GM04503 (cell line): Measurements from ENCODE around the gene GABPB2.
A peak's percentile ranks its signal among the peaks of the same experiment; 100 is the strongest.

Experiments used
- DNase-seq: peaks from one replicate; pipeline ENCODE4 v3.0.0-alpha.2; 2012; ENCODE audit warnings: low read depth

The GABPB2 gene

GRCh38 chr1:151165281-151165737, 94.7 kb downstream of the GABPB2 start:
- no peak for DNase-seq

DNA sequence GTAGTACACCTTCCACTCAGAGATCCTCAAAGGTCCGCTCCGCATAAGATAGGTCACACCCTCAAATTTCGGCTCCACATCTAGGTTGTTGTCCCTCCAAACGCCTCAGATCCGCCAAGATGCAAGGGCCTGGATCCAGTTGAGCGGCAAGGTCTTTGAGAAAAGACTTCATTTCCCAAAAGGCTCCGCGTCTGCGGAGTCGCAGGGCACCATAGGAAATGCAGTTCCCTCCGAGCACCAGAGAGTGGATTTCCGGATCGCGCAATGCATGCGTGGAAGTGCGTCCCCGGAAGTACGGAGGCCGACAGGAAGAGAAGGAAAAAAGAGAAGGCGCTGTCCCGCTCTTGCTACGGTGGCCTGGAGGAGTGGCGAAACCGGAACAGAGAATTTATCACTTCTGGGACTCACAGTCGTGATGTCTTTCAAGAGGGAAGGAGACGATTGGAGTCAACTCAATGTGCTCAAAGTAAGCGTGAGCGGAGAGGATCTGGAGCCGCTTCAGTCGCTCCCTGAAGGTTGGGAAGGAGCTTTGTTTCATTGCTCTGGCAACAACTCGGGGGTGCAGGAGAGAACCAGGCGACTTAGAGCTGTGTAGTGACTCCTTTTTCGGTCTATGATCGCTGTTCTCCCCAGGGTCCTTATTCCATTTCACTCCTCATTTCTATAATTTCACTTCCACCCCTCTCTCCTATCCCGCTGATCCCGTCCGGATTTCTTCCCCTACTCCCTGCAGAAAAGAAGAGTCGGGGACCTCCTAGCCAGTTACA, 95.4 kb downstream of the GABPB2 start, which contains the start of the genes LYSMD1 and SCNM1:
Gene LYSMD1, minus strand, starts transcription at position 165 of the 767 bp plus-strand sequence. CDS start 644 bp downstream, outside the sequence.
Gene SCNM1, plus strand, starts transcription at position 407 of the 767 bp plus-strand sequence. Its CDS starts 9 bp downstream, at position 416.
- peak; percentile 98 for DNase-seq

DNA sequence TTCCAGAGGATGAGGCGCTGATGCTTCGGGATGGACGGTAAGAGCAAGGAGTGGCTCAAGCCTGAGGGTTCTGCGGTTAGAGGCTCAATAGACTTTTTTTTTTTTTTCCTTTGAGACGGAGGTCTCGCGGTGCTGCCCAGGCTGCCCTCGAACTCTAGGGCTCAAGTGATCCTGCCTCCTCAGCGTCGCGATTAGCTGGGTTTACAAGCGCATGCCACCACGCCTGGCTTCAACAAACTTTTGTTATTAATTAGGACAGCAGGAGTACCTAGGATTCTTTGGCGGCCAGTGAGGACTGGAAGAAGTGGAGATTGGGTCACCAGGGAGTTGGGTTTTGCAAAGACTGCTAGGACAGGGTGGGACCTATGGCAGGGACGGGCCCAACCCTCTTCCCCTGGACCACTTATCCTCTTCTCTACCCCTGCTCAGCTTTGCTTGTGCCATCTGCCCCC, 96.0 kb downstream of the GABPB2 start:
- peak; percentile 56 for DNase-seq

DNA sequence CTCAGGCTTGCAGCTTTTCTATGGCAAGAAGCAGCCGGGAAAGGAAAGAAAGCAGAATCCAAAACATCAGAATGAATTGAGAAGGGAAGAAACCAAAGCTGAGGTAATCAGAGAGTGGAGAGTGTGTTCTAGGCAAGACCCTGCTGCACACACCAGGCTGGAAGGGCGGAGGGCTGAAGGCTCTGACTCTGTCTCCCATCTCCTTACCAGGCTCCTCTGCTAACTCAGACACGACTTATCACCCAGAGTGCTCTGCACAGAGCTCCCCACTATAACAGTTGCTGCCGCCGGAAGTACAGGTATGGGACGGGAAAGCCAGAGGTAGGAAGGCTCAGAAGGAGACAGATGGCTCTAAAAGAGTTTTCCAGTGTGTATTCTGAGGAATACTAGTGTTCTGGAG, 96.6 kb downstream of the GABPB2 start:
- no peak for DNase-seq

DNA sequence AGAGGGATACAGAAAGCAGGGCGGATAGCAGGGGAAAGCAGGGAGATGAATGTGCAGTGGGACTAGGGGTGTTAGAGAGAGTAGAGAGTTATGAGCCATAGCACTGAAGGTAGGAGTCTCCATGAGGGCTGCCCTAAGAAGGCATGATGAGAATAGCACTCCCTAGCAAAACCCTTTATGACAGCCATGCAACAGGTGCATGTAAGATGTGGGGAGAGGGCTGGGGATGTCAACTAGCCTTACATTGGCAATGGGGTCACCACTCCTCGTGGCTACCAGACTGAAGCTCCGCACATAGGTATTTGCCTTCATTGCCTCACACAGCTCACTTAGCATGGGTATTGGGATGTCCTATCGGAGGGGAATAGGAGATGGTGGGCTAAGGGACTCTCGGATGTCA, 100.6 kb downstream of the GABPB2 start:
- DNase-seq = no peak
